CD14-positive monocyte (primary cell): ENCODE data around the gene KLHL24. TPM values are rescaled to one million over a fixed set of nuclear protein-coding genes. Genes with fewer than 3 reads are reported as not detected.
A peak's percentile ranks its signal among the peaks of the same experiment; 100 is the strongest.

Experiments used
- DNase-seq, 3 donors: peaks; one replicate each; pipeline ENCODE4 v3.0.0-alpha.2; 2011 to 2022
- H2AFZ ChIP-seq: 2 replicates; pipeline ENCODE4 v1.6.0; 2012; ENCODE audit warnings: mild to moderate bottlenecking, low read depth, low read length, inconsistent platforms; ENCODE audit not compliant: insufficient read depth, poor library complexity, severe bottlenecking
- H3K27ac ChIP-seq, 2 donors: 1 replicate in 1 of 2; 2 replicates in 1 of 2; pipeline ENCODE4 v1.5.1; 2012 to 2013; ENCODE audit warnings: low read length in 2 of 2, control low read depth in 1 of 2, inconsistent platforms in 1 of 2, low read depth in 1 of 2, mild to moderate bottlenecking in 1 of 2
- H3K27me3 ChIP-seq, 2 donors: one replicate each; pipeline versions ENCODE4 v1.6.0 to v1.6.1; 2011 to 2013; ENCODE audit warnings: low read length in 2 of 2; ENCODE audit not compliant: control insufficient read depth in 2 of 2, insufficient read depth in 2 of 2
- H3K36me3 ChIP-seq, 2 donors: replicated peaks in 1 of 2; 1 replicate in 1 of 2; 2 replicates in 1 of 2; pipeline versions ENCODE4 v1.5.1 to v1.6.1; 2012 to 2013; ENCODE audit warnings: low read length in 2 of 2, control low read depth in 1 of 2, inconsistent platforms in 1 of 2, mild to moderate bottlenecking in 1 of 2; ENCODE audit not compliant: insufficient read depth in 2 of 2, control insufficient read depth in 1 of 2
- H3K4me1 ChIP-seq, 2 donors: 1 replicate in 1 of 2; 2 replicates in 1 of 2; pipeline versions ENCODE4 v1.5.1 to v1.6.1; 2012 to 2013; ENCODE audit warnings: low read length in 2 of 2, control low read depth in 1 of 2, inconsistent platforms in 1 of 2, mild to moderate bottlenecking in 1 of 2, moderate library complexity in 1 of 2; ENCODE audit not compliant: insufficient read depth in 2 of 2, control insufficient read depth in 1 of 2
- H3K4me2 ChIP-seq: replicated peaks from 2 replicates; pipeline ENCODE3; 2012; ENCODE audit warnings: low read length, moderate library complexity, mild to moderate bottlenecking; ENCODE audit not compliant: poor library complexity, severe bottlenecking; ENCODE audit errors: extremely low read depth
- H3K4me3 ChIP-seq, 3 experiments: fragments of 200-600 bp in 1 of 3; sonication (generic) in 1 of 3; replicated peaks in 1 of 3; 1 replicate in 2 of 3; 2 replicates in 1 of 3; pipeline ENCODE4 v1.5.1; 2011 to 2013; ENCODE audit warnings: low read length in 3 of 3, mild to moderate bottlenecking in 3 of 3, control low read depth in 2 of 3, low read depth in 2 of 3, inconsistent platforms in 1 of 3, moderate library complexity in 1 of 3
- H3K79me2 ChIP-seq: 2 replicates; pipeline ENCODE4 v1.6.0; 2012; ENCODE audit warnings: mild to moderate bottlenecking, control low read depth, inconsistent platforms, low read length, moderate library complexity; ENCODE audit not compliant: insufficient read depth
- H3K9ac ChIP-seq: 2 replicates; pipeline ENCODE4 v1.6.0; 2017; ENCODE audit warnings: low read length, mild to moderate bottlenecking; ENCODE audit not compliant: insufficient read depth, poor library complexity, severe bottlenecking
- H3K9me3 ChIP-seq, 2 donors: replicated peaks in 1 of 2; 1 replicate in 1 of 2; 2 replicates in 1 of 2; pipeline versions ENCODE4 v1.5.1 to v1.6.1; 2012 to 2013; ENCODE audit warnings: low read length in 2 of 2, control low read depth in 1 of 2; ENCODE audit not compliant: control insufficient read depth in 1 of 2, insufficient read depth in 1 of 2
- H4K20me1 ChIP-seq: 2 replicates; pipeline ENCODE4 v1.6.0; 2012; ENCODE audit warnings: mild to moderate bottlenecking, low read length, control low read depth, moderate library complexity; ENCODE audit not compliant: insufficient read depth
- H3K27ac Mint-ChIP-seq, 7 donors: one replicate each; pipeline ENCODE4 v1.8.0; 2020; ENCODE audit warnings: mild to moderate bottlenecking in 7 of 7, mixed read lengths in 7 of 7, moderate library complexity in 6 of 7, inconsistent platforms in 2 of 7
- H3K27me3 Mint-ChIP-seq, 3 donors: one replicate each; pipeline ENCODE4 v1.8.0; 2021 to 2022; ENCODE audit warnings: low read depth in 3 of 3, mild to moderate bottlenecking in 3 of 3, mixed read lengths in 3 of 3, moderate library complexity in 3 of 3, inconsistent platforms in 1 of 3
- H3K36me3 Mint-ChIP-seq, 2 donors: one replicate each; pipeline ENCODE4 v1.8.0; 2020; ENCODE audit warnings: mixed read lengths in 2 of 2, inconsistent platforms in 1 of 2, mild to moderate bottlenecking in 1 of 2
- H3K4me1 Mint-ChIP-seq: one replicate; pipeline ENCODE4 v1.8.0; 2020; ENCODE audit warnings: mild to moderate bottlenecking, mixed read lengths
- H3K4me3 Mint-ChIP-seq, 2 donors: one replicate each; pipeline ENCODE4 v1.8.0; 2020; ENCODE audit warnings: mild to moderate bottlenecking in 2 of 2, mixed read lengths in 2 of 2, moderate library complexity in 1 of 2
- H3K9me3 Mint-ChIP-seq, 7 donors: one replicate each; pipeline ENCODE4 v1.8.0; 2020 to 2022; ENCODE audit warnings: mixed read lengths in 7 of 7, mild to moderate bottlenecking in 6 of 7, moderate library complexity in 6 of 7, inconsistent platforms in 2 of 7
- CTCF ChIP-seq: fragments of 200-600 bp; IDR thresholded peaks from one replicate; pipeline ENCODE4 v1.8.0; 2022; ENCODE audit warnings: antibody characterized with exemption, mild to moderate bottlenecking
- WGBS: methylation state at CpG from one replicate; pipeline ENCODE4 v1.1.5; 2013; ENCODE audit warnings: missing lambda C conversion rate; ENCODE audit not compliant: insufficient coverage; 5-methylcytosine and 5-hydroxymethylcytosine counted together
- intact Hi-C, 2 donors: fragments of 100-400 bp; cut with micrococcal nuclease; formaldehyde crosslinking; loops; one replicate each; pipeline versions ENCODE4 v1.15.0 to v1.15.1; 2023
- polyA plus RNA-seq, 3 donors: library from polyadenylated mRNA; depleted of rRNA in 1 of 3; unstranded in 2 of 3; stranded (reverse) in 1 of 3; fragments of 300-500 nt in 2 of 3; fragments of >200 nt in 1 of 3; fragmentation: Illumina TruSeq in 2 of 3; gene quantifications; 1 replicate in 2 of 3; 2 replicates in 1 of 3; pipeline ENCODE4 v1.2.3, GENCODE V29; 2012 to 2021

KLHL24 gene
- polyA plus RNA-seq, 3 donors = 24.1 to 31.7 (median 31.4) TPM

GRCh38 chr3:183626877-183627594 lies 8.4 kb upstream of the KLHL24 start:
- no peak overlapping the region for H3K9ac ChIP-seq
- intact Hi-C loops = no loop called here
- Mint-ChIP-seq H3K27ac (no peak overlapping the region), H3K4me3 (no peak overlapping the region), H3K36me3 (no peaks in the 10 kb centered on the region), H3K27me3 (peaks cover 0 to 2% (median 2%) of the 10 kb centered on the region in 3 donors), H3K4me1 (no peaks in the 10 kb centered on the region), H3K9me3 (no peaks in the 10 kb centered on the region)
- DNase-seq = no peak
- H2AFZ ChIP-seq = no peak overlapping the region
- no peak overlapping the region for H3K27ac ChIP-seq
- no peaks in the 10 kb centered on the region for H3K9me3 ChIP-seq
- H3K4me2 ChIP-seq = no peak overlapping the region
- no peaks in the 10 kb centered on the region for H3K4me1 ChIP-seq
- H4K20me1 ChIP-seq = no peaks in the 10 kb centered on the region
- H3K79me2 ChIP-seq = no peaks in the 10 kb centered on the region
- H3K4me3 ChIP-seq = no peak overlapping the region
- 97% methylated on average over 5 of the region's 8 CpGs for WGBS
- no peaks in the 10 kb centered on the region for H3K27me3 ChIP-seq
- TF ChIP-seq CTCF = no peak
- H3K36me3 ChIP-seq = no peaks in the 10 kb centered on the region

DNA sequence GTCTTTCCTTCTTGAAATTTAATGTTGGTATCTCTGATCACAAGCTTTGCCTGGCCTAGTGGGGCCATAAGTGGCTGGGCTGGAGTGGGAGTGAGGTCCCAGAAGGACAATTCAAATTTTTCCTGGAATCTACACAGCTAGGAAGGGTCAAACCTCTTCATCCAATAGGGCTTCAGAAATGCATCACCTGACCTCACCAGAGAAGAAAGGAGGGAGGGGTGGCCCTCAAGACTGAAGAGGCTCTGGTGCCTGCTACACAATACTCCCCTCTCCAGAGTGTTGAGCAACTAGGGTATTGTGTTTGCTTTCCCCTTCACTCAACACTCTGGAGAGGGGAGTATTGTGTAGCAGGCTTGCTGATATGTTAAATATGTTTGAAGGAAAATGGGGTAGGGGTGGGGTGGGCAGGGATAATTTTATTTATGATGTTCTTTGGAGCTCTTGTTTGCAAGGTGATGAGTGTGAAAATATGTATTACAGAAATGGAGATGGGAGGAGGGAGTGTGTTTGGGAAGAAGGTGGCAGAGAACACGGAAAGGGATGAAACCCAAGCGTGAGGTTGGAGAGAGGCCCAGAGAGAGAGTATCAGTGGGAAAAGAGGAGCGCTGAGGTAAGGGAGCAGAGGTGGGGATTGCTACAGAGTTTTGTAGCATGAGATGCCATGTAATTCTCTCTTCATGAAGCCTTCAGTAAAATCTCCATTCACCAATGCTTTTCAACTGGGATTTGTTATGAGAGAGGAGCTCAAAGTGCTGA lies 5.7 kb upstream of the KLHL24 start:
- no peak overlapping the region for H3K4me3 Mint-ChIP-seq
- Histone ChIP-seq H3K27me3 (no peaks in the 10 kb centered on the region), H2AFZ (peak overlapping the region; percentile 36), H3K4me2 (no peak overlapping the region), H3K4me3 (no peak overlapping the region), H3K79me2 (no peaks in the 10 kb centered on the region), H3K4me1 (peaks cover under 1 to 2% of the 10 kb centered on the region in 2 donors), H4K20me1 (no peaks in the 10 kb centered on the region), H3K9ac (no peak overlapping the region), H3K27ac (no peak overlapping the region), H3K36me3 (no peaks in the 10 kb centered on the region), H3K9me3 (no peaks in the 10 kb centered on the region)
- no peaks in the 10 kb centered on the region for H3K36me3 Mint-ChIP-seq
- TF ChIP-seq CTCF = no peak
- WGBS = 100% methylated on average over 2 of the region's 3 CpGs
- intact Hi-C loops = loop anchor here in 1 of 2 donors (10.0 kb wide), 1 partner anchor 75 kb away; the partner anchor contains the start of gene KLHL6
- peaks cover 0 to 2% (median 2%) of the 10 kb centered on the region in 3 donors for H3K27me3 Mint-ChIP-seq
- no peak for DNase-seq
- peaks cover 3% of the 10 kb centered on the region for H3K4me1 Mint-ChIP-seq
- H3K9me3 Mint-ChIP-seq = no peaks in the 10 kb centered on the region
- no peak overlapping the region for H3K27ac Mint-ChIP-seq
